K562 (cell line): ENCODE measurements around the gene GGCT. TPM values are rescaled to one million over a fixed set of nuclear protein-coding genes. Genes with fewer than 3 reads are reported as not detected.

Experiments used
- ARID1B ChIP-seq: fragments of 450-650 bp; IDR thresholded peaks from 2 replicates; pipeline ENCODE4 v1.6.1; 2016; ENCODE audit warnings: antibody characterized with exemption, mild to moderate bottlenecking, inconsistent platforms
- BDP1 ChIP-seq: IDR thresholded peaks from 3 replicates; pipeline ENCODE4 v1.6.1; 2011; ENCODE audit not compliant: insufficient read length, insufficient read depth
- GTF2B ChIP-seq: IDR thresholded peaks from 2 replicates; pipeline ENCODE4 v1.6.1; 2011; ENCODE audit not compliant: insufficient read length; ENCODE audit errors: extremely low read depth
- HES1 ChIP-seq: fragments of 450-650 bp; IDR thresholded peaks from 2 replicates; pipeline ENCODE4 v1.6.1; 2016; ENCODE audit warnings: low read depth, mild to moderate bottlenecking, moderate library complexity
- NFIC ChIP-seq: fragments of 450-650 bp; IDR thresholded peaks from 2 replicates; pipeline ENCODE4 v1.6.1; 2017; ENCODE audit warnings: mild to moderate bottlenecking, inconsistent platforms
- NR0B1 ChIP-seq: fragments of 450-650 bp; IDR thresholded peaks from one replicate; pipeline ENCODE4 v1.6.1; 2018; ENCODE audit warnings: mild to moderate bottlenecking, moderate library complexity; ENCODE audit not compliant: partially characterized antibody
- SRSF9 ChIP-seq: fragments of 200-400 bp; formaldehyde crosslinking; IDR thresholded peaks from 2 replicates; pipeline ENCODE4 v1.6.1; 2017; ENCODE audit warnings: low read depth, low read length, borderline replicate concordance
- TBL1XR1 ChIP-seq, 2 experiments: IDR thresholded peaks; 2 replicates each; pipeline ENCODE4 v1.6.1; 2012; ENCODE audit warnings: improper control_type of control experiment in 2 of 2, low read length in 2 of 2, mild to moderate bottlenecking in 1 of 2
- ZNF165 ChIP-seq: fragments of 250-450 bp; sonication (Bioruptor Pico); IDR thresholded peaks from 2 replicates; pipeline ENCODE4 v1.4.0; 2020; ENCODE audit warnings: borderline replicate concordance
- ZNF445 ChIP-seq: fragments of 250-450 bp; sonication (Bioruptor Pico); IDR thresholded peaks from 2 replicates; pipeline ENCODE4 v1.4.0; 2020; ENCODE audit warnings: low read depth, mild to moderate bottlenecking, moderate library complexity
- ZNF512 ChIP-seq: IDR thresholded peaks from 2 replicates; pipeline ENCODE4 v1.6.1; 2016; ENCODE audit warnings: missing genetic modification characterization, missing compliant biosample characterization
- ZNF589 ChIP-seq: fragments of 200-800 bp; sonication (Bioruptor generic); IDR thresholded peaks from 2 replicates; pipeline ENCODE4 v1.6.1; 2016; ENCODE audit warnings: low read depth, missing genetic modification characterization, missing compliant biosample characterization
- ZNF77 ChIP-seq: fragments of 250-450 bp; sonication (Bioruptor Pico); IDR thresholded peaks from 2 replicates; pipeline ENCODE4 v1.5.0; 2020
- polyA plus RNA-seq, 8 experiments: library from polyadenylated mRNA; depleted of rRNA in 4 of 8; stranded (reverse) in 5 of 8; unstranded in 3 of 8; fragments of >200 nt; fragmentation: Nextera tagmentation in 2 of 8; fragmentation: Illumina TruSeq in 1 of 8; extraction: Ambion mirVana in 2 of 8; extraction: Trizol in 1 of 8; gene quantifications; 2 replicates each; pipeline versions ENCODE4 v1.2.1 to v1.2.3, GENCODE V29; 2011 to 2014; ENCODE audit warnings: inconsistent platforms in 1 of 8, missing spikeins in 1 of 8
- total RNA-seq, 7 experiments: library from RNA; depleted of rRNA in 6 of 7; stranded (reverse); fragments of >200 nt in 6 of 7; fragmentation: Illumina TruSeq in 2 of 7; extraction: Trizol in 2 of 7; gene quantifications; 2 replicates each; pipeline versions ENCODE4 v1.2.1 to v1.2.3, GENCODE V29; 2011 to 2021; ENCODE audit warnings: low replicate concordance in 1 of 7

Gene GGCT
- total and polyA plus RNA-seq, 9 of the 15 experiments (the other 6 are each of a cell fraction or from before 2014, with no cell fraction given) = 79.0 to 349 (median 136) TPM

GRCh38 chr7:30531286-30531685 lies 26.7 kb upstream of the GGCT start (continued):
- no peak for TF ChIP-seq NR0B1
- no peak for TF ChIP-seq TBL1XR1 (IDR thresholded peaks at IDR 0.05; ENCODE audit: low read length in 2 of 2)
- no peak for TF ChIP-seq GTF2B
- no peak for TF ChIP-seq ZNF445
- no peak for TF ChIP-seq BDP1
- no peak for TF ChIP-seq NFIC
- no peak for TF ChIP-seq ZNF512
- TF ChIP-seq SRSF9 = no peak
- no peak for TF ChIP-seq ZNF589 (CRISPR knock-in tag)
- no peak for TF ChIP-seq ARID1B
- no peak for TF ChIP-seq HES1
- no peak for TF ChIP-seq ZNF77 (CRISPR knock-in tag)
- TF ChIP-seq ZNF165 (CRISPR knock-in tag) = no peak
